ENCODE data around the gene PLA2G2D. TPM values are rescaled to one million over a fixed set of nuclear protein-coding genes. Genes with fewer than 3 reads are reported as not detected.

The PLA2G2D gene
- total and polyA plus RNA-seq, 2 donors (not counting 1 experiment from before 2014, with no cell fraction given) = not detected

DNA sequence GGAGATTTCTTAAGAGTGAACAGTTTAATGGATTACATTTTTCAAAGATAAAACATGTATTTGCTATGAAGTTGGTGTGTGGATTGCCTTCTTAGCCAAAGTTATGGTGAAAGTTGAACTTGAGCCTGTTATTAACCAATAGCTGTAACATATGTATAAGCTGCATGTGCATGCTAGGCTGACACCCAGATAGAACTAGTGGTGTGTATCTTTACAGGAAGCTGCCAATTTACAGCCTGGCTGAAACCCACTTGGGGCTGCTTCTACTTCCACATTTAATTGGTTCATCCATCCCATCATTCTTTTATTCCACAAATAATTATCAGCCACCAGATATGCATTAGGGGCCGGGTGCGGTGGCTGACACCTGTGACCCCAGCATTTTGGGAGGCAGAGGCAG, 46.1 kb downstream of the PLA2G2D start:
- Histone ChIP-seq H3K9me3 (ENCODE audit: control insufficient read depth, insufficient read depth, low read depth, low read length) (no peaks in the 10 kb centered on the region), H3K4me2 (ENCODE audit: extremely low read depth, insufficient read depth, low read length) (no peak overlapping the region), H3K36me3 (ENCODE audit: control insufficient read depth, insufficient read depth, low read length) (no peaks in the 10 kb centered on the region), H2AFZ (ENCODE audit: low read length) (no peak overlapping the region), H3K27ac (ENCODE audit: insufficient read depth, low read length) (no peak overlapping the region), H3K9ac (ENCODE audit: insufficient read depth, low read length) (no peak overlapping the region), H3K4me3 (replicated peaks in 1 of 4; ENCODE audit: control extremely low read depth in 1 of 4, insufficient read depth in 1 of 4, low read depth in 3 of 4, low read length in 4 of 4) (no peak overlapping the region), H4K20me1 (ENCODE audit: control insufficient read depth, extremely low read depth, insufficient read depth, low read length) (no peaks in the 10 kb centered on the region), H3K27me3 (ENCODE audit: control insufficient read depth, insufficient read depth, low read length) (no peaks in the 10 kb centered on the region), H3K79me2 (ENCODE audit: control insufficient read depth, insufficient read depth, low read length) (no peaks in the 10 kb centered on the region), H3K4me1 (ENCODE audit: control insufficient read depth, extremely low read depth, insufficient read depth, low read length) (peaks cover 2% of the 10 kb centered on the region)
- no peak for DNase-seq (ENCODE audit: low read depth in 2 of 2)
- TF ChIP-seq EZH2 (IDR thresholded peaks at IDR 0.05; ENCODE audit: low read length, missing control alignments) = no peak
- TF ChIP-seq, protein P1, sequence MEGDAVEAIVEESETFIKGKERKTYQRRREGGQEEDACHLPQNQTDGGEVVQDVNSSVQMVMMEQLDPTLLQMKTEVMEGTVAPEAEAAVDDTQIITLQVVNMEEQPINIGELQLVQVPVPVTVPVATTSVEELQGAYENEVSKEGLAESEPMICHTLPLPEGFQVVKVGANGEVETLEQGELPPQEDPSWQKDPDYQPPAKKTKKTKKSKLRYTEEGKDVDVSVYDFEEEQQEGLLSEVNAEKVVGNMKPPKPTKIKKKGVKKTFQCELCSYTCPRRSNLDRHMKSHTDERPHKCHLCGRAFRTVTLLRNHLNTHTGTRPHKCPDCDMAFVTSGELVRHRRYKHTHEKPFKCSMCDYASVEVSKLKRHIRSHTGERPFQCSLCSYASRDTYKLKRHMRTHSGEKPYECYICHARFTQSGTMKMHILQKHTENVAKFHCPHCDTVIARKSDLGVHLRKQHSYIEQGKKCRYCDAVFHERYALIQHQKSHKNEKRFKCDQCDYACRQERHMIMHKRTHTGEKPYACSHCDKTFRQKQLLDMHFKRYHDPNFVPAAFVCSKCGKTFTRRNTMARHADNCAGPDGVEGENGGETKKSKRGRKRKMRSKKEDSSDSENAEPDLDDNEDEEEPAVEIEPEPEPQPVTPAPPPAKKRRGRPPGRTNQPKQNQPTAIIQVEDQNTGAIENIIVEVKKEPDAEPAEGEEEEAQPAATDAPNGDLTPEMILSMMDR (conservative IDR thresholded peaks at IDR 0.05 in 1 of 2, IDR thresholded peaks at IDR 0.05 in 1 of 2; ENCODE audit: low read depth in 1 of 2, low read length in 2 of 2) = no peak

DNA sequence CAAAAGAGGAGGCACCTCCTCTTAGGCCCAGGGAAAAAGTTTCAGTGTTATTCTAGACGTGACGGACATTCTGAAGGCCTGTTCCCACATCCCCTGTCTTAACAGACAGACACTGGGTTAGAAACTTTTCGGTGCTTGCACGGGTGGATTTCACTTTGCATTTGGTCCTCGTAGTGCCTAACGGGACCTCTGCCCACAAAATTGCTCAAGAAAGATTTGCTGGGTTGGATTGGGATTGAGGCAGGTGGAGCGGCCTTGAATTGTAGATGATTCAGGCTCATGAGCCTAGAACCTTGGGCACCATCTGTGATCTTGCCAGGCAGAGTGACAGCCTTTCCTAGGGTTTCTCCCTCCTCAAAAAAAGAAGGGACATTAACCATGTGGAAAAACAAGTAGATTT, 46.6 kb downstream of the PLA2G2D start:
- Histone ChIP-seq H3K79me2 (ENCODE audit: control insufficient read depth, insufficient read depth, low read length) (no peaks in the 10 kb centered on the region), H3K27ac (ENCODE audit: insufficient read depth, low read length) (no peak overlapping the region), H3K4me1 (ENCODE audit: control insufficient read depth, extremely low read depth, insufficient read depth, low read length) (peaks cover 2% of the 10 kb centered on the region), H3K4me3 (replicated peaks in 1 of 4; ENCODE audit: control extremely low read depth in 1 of 4, insufficient read depth in 1 of 4, low read depth in 3 of 4, low read length in 4 of 4) (no peak overlapping the region), H4K20me1 (ENCODE audit: control insufficient read depth, extremely low read depth, insufficient read depth, low read length) (no peaks in the 10 kb centered on the region), H3K36me3 (ENCODE audit: control insufficient read depth, insufficient read depth, low read length) (no peaks in the 10 kb centered on the region), H3K27me3 (ENCODE audit: control insufficient read depth, insufficient read depth, low read length) (no peaks in the 10 kb centered on the region), H3K4me2 (ENCODE audit: extremely low read depth, insufficient read depth, low read length) (no peak overlapping the region), H2AFZ (ENCODE audit: low read length) (no peak overlapping the region), H3K9ac (ENCODE audit: insufficient read depth, low read length) (no peak overlapping the region), H3K9me3 (ENCODE audit: control insufficient read depth, insufficient read depth, low read depth, low read length) (no peaks in the 10 kb centered on the region)
- DNase-seq (ENCODE audit: low read depth in 2 of 2) = no peak
- TF ChIP-seq EZH2 (IDR thresholded peaks at IDR 0.05; ENCODE audit: low read length, missing control alignments) = no peak
- TF ChIP-seq, protein P1 (conservative IDR thresholded peaks at IDR 0.05 in 1 of 2, IDR thresholded peaks at IDR 0.05 in 1 of 2; ENCODE audit: low read depth in 1 of 2, low read length in 2 of 2) = no peak

- TF ChIP-seq EZH2 (IDR thresholded peaks at IDR 0.05; ENCODE audit: low read length, missing control alignments) = no peak
- TF ChIP-seq, protein P1 (conservative IDR thresholded peaks at IDR 0.05 in 1 of 2, IDR thresholded peaks at IDR 0.05 in 1 of 2; ENCODE audit: low read depth in 1 of 2, low read length in 2 of 2) = no peak
- Histone ChIP-seq H3K79me2 (ENCODE audit: control insufficient read depth, insufficient read depth, low read length) (no peaks in the 10 kb centered on the region), H4K20me1 (ENCODE audit: control insufficient read depth, extremely low read depth, insufficient read depth, low read length) (no peaks in the 10 kb centered on the region), H3K36me3 (ENCODE audit: control insufficient read depth, insufficient read depth, low read length) (no peaks in the 10 kb centered on the region), H3K9me3 (ENCODE audit: control insufficient read depth, insufficient read depth, low read depth, low read length) (no peaks in the 10 kb centered on the region), H3K27ac (ENCODE audit: insufficient read depth, low read length) (no peak overlapping the region), H3K4me1 (ENCODE audit: control insufficient read depth, extremely low read depth, insufficient read depth, low read length) (peaks cover 2% of the 10 kb centered on the region), H3K4me3 (replicated peaks in 1 of 4; ENCODE audit: control extremely low read depth in 1 of 4, insufficient read depth in 1 of 4, low read depth in 3 of 4, low read length in 4 of 4) (peak overlapping the region in 1 of 4 experiments; percentile 60), H3K4me2 (ENCODE audit: extremely low read depth, insufficient read depth, low read length) (no peak overlapping the region), H3K27me3 (ENCODE audit: control insufficient read depth, insufficient read depth, low read length) (no peaks in the 10 kb centered on the region), H3K9ac (ENCODE audit: insufficient read depth, low read length) (no peak overlapping the region), H2AFZ (ENCODE audit: low read length) (no peak overlapping the region)
- no peak for DNase-seq (ENCODE audit: low read depth in 2 of 2)
These were observed 47.9 kb downstream of the PLA2G2D start for GRCh38 chr1:20071416-20071815.
